Measurements from ENCODE around the gene RPL27A.

Gene RPL27A

DNA sequence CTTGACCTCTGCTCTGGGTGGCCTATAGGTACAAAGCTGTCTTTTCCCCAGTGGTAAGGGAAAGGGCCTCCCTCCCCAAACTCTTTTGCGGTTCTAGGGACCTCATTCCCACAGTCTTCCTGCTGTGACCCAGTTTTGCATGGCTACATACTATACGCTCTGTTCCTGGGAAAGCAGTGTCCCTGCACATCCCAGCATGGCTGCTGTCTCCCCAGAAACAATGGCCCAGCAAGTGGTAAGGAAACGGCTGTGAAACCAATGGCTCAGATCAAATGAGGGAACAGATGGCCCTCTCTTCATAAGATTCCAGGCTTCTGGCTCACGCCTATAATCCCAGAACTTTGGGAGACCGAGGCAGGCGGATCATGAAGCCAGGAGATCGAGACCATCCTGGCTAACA, 41.1 kb downstream of the RPL27A start:
- DNase-seq = no peak

DNA sequence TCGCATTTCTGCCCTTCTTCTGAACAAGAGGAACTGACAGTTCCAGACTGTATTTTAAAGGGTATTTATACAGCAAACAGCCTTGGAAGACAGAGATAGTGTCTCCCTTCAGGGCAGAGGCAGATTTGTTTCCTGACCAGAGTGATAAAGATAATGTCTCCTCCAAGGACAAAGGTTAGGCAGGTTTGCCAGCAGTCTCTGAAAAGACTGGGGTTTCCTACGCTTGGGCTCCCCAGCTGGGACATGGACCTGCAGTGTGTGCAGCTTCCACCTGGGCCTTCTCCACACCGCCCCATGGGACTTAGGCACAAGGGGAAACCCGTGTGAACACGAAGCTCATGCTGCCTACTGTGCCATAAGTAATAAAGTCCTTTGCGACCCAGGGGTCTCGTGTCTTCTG, 42.1 kb downstream of the RPL27A start:
- no peak for DNase-seq

DNA sequence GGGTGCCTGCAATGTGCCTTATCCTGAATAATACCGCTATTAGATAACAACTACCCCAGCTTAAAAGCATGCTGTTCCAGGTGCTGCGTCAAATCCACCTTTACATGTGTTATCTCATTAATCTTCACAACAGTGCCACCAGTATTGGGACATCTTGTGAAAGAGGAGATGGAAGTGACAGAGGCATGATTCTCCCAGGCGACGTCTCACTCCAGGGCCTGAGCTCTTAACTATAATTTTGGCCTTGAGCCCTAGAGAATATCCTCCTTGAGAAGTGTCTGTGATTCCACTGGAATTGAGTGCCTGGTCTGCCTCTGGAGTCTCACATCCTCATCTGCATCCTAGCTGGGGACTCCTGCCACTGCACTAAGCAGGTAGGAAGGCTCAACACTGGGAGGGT, 43.8 kb downstream of the RPL27A start:
- DNase-seq = no peak

DNA sequence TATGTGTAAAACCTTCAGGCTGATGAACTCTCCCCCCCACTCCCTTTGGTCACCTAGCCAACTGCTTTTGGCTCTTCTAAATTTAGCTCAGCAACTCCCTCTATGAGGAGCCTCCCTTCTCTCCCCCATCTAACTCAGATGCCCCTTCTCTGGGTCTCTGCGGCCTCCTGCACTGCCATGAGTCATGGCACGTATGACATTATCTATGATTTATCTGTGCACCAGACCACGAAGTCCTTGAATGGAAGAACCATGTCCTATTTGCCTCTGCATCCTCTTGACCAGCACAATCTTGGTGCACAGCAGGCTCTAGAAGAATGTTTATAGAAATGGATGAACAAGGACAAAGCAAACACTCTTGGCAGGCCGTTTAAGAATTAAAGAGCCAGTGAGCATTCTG, 46.0 kb downstream of the RPL27A start:
- no peak for DNase-seq

DNA sequence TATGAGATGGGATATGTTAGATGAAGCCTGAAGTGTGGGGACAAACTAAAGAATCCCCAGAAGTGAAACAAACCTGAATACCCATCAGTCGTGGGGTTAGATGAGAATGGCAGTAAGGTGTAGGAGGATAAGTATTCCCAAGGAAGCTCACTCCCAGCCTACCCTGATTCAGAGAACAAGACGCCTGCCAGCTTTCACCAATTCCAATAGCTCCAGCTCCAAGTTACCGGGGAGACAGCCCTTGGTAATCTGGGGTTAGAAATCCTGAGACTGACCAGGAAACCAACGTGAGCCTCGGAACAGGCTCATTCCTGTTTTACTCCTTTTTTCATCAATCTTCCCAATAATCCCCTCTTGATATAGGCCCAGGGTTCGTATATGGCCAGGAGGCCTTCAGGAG, 46.5 kb downstream of the RPL27A start:
- DNase-seq = no peak

DNA sequence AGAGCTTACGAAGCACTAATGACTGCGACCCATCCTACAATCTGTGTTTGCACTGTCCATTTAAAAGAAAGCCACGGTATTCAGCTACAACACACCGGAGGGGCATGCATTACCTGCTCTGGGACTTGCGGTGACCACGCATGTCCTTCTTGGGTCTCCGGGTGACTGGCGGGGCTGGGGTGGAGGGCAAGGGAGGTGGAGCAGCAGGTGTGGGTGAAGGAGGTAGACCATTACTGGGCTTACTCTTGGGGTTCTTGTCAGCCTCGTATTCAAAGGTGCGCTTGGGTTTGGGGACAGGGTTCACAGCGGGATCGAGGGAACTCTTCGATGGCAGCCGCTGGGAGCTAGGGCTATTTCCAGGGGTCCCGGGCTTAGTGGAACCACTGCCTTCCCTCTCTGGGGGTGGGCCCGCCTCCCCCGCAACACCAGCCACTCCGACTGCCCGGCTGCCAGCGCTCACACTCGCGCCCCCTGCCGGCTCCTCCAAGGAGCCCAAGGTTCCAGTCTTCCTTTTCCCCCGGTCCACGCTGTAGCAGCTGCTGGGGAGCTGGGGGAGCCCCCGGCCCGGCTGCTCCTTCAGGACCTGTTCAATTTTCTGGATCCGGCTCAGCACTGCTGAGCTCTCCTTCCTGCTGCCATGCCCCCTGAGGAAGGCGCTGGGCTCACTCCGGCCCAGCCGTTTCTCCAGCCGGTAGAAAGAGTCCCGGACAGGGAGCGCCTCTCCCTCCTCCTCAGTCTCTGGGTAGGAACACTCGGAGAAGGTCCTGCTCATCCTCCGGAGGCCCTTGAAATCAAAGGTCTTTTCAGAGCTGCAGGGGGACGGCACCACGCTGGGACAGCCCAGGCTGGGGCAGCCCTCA, 47.5 kb downstream of the RPL27A start:
- DNase-seq = no peak

DNA sequence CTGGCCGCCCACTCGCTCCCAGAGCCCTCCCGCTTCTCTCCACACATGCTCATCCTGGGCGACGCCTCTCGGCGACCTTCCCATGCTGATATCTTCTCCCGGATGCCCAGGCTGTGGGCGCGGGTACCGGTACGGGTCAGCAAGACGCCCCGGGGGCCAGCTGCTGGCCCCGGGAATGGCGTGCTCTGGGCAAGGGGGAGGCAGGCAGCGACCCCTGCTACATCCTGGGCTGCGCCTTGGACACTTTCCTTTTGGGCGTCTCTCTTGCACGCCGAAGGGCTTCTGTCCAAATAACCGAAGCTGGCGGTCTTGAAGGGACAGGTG, 48.1 kb downstream of the RPL27A start:
- DNase-seq = no peak

DNA sequence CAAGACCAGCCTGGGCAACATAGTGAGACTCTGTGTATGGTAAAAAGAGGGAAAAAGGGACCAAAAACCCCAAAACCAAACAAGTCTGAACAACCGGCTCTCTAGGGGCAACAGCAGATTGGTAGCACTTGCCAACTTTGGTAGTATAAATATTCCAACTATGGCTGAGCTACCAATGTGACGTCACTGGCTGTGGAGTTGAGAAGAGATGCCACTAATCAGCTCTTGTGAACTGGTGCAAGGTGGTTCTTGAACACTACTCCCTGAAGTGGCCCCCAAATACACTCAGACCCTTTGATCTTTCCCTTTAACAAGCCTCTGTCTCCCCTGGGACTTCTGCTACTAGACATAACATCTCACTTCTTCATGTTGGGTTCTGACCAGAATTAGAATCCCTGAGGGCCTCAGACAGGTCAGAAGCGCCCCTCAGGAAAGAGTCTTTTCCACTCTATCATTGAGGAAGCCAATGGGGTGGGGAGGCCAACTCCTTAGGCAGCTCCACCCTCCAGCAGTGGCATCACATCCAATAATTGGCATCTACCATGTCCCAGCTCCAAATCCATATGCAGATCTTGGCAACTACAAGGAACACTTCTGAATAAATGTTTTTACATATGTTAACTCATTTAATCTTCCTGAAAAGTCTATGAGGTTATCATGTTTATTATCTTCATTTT, 49.2 kb downstream of the RPL27A start:
- DNase-seq = no peak

DNA sequence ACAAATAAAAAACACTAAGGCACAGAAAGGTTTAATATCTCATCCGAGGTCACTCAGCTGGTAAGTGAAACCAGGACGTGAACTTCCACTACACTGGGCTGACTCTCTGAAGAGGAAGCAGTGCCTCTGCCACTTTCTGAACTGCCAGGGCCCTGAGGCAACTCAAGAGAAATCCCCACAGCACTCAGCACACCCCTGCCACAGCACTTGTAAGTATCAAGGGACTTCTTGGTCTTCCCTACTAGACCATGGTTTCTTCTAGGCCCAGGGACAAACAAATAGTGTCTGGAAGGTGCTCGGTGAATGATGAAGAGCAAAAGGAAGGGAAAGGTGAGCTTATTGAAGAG, 49.7 kb downstream of the RPL27A start:
- no peak for DNase-seq

DNA sequence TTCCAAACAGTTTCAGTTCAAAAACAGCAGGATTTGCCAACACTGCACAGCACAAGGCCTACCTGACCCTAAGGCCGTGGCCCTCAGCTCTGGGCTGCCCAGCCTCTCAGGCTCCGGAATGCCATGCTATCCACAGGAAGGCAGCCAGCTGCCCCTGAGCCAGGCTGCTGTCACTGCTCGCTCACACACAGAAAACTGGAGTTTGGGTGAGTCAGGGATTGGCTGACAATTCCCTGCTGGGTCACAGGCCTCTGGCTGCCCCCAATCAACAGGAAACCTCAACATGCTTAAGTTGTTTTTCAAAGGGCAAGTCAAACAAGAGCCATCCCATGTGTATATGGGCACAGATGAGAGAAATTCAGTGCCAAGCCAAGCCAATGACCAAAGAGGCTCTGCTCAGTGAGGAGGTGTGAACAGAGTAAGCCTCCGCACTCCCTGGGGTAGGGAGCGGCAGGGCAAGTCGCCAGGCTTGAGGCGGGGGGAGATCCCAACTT, 50.2 kb downstream of the RPL27A start:
- DNase-seq = peak; percentile 50

DNA sequence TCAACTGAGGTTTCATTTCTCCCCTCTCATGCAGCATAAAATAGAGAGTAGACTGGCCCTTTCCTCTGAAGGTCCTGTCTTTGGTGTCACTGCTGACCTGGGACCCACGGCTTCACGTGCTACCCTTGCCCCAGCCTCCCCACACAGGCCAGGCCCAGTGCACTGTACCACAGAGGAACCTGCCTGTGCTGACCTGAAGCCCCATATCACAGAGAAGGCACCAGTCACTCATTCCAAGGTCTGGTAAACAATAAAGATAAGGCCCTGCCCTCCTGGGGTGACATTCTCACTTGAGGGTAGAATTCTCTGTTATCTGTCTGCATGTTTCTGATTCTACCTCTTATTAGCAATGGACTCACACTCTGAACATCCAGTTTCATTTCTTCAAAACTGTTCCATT, 51.3 kb downstream of the RPL27A start:
- no peak for DNase-seq

DNA sequence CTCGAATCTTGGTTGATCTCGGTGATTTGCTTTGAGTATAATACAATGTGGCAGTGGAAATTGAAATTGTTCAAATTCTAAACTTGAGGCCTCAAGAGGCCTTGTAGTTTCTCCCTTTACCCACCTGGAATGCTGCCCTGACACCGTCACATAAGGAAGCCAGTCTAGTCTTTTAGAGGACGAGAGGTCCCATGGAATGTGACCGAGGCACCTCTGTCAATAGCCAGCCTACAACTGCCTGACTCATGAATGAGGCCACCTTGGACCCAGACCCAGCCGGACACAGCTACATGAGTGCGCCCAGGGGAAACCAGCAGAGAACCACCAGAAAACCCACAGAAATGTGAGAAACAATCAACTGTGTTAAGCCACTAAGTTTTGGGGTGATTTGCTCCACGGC, 52.5 kb downstream of the RPL27A start:
- no peak for DNase-seq

DNA sequence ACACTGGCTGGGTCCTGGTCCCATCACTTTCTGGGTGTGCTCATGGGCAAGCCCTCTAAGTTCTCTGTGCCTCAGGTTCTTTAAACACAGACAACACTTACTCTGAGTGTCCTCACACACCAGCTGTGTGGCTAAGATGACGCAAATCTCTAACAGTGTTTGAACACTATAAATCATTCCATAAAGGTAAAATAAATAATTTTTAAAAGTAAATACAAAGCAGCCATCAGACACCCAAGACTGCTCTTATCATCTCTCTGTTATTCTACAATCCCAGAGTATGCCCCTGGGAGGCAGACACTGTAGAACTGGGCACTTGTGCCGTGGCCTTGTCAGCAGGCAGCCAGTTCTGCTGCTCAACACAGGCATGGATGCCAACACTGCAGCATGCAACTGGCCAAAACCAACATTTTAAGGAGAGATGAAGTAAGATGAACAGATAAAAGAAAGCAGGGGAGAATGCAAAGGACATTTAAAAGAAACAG, 56.8 kb downstream of the RPL27A start:
- no peak for DNase-seq
